Dermis blood vessel endothelial cell (primary cell): ENCODE results near the gene ARFGEF3. TPM values are rescaled to one million over a fixed set of nuclear protein-coding genes. Genes with fewer than 3 reads are reported as not detected.
"Not testable (repeated sequence)": the region's sequence is repeated elsewhere in the genome, so short reads cannot be mapped to it uniquely, and the experiment has no call there.

Source experiments
- DNase-seq: peaks from one replicate; pipeline ENCODE4 v3.0.0; 2010
- total RNA-seq: library from RNA; depleted of rRNA; stranded (reverse); fragments of >200 nt; gene quantifications from 2 replicates; pipeline ENCODE4 v1.2.3, GENCODE V29; 2014

The ARFGEF3 gene
- total RNA-seq, 1 donor from 2014 or later: 2.0 TPM

DNA sequence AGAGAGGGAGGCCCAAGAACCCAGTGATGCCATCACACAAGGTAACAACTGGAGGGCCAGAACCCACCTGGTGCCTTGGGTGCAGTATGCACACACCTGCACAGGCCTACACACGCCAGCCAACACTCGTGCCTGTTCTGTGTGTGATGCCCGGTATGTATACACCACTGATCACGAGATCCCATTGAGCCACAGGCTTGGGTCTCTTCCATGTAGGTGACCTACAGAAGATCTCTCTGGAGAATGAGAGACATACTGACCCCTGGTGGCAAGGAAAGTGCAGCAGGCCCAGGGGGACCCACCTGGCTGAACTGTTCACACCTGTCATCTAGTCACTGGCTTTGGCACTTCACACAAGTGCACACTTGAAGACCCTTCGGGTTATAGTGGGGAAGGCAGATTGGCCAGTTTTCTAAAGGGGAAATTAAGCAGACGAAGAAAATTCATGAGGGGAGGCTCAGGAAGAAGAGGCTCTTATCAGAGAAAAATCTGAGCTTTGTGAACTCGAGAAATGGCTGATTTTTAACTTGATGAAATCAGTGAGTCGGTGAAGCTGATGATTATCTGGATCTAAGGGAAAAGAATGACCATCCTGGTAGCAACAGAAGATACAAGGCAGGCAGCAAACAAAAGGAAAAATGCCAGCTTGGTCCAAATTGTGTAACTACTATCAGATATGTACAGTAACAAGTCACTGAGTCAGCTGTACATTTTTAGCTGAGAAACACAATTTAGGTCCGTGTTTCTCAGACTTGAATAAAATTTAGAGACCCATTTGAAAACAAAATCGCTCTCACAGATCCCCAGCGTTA, 125.6 kb downstream of the ARFGEF3 start:
- DNase-seq: peak; percentile 52

- DNase-seq: not testable (repeated sequence)
Measured at GRCh38 chr6:138288428-138289085, 126.8 kb downstream of the ARFGEF3 start.

DNA sequence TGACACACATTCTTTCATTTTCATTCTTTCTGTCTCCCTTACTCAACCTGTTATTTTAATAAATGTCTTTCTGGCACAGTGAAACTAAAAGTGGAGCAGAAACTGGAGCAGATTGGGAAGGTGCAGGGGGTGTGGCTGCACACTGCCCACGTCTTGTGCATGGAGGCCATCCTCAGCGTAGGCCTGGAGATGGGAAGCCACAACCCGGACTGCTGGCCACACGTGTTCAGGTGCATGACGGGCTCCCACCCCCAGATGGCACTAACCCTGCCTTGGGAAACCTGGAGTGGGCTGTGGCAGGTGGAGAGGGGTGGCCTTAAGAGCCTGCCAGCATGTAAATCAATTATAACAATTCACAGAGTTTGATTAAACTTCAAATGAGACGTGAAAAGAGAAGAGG, 128.0 kb downstream of the ARFGEF3 start:
- DNase-seq: peak; percentile 33

DNA sequence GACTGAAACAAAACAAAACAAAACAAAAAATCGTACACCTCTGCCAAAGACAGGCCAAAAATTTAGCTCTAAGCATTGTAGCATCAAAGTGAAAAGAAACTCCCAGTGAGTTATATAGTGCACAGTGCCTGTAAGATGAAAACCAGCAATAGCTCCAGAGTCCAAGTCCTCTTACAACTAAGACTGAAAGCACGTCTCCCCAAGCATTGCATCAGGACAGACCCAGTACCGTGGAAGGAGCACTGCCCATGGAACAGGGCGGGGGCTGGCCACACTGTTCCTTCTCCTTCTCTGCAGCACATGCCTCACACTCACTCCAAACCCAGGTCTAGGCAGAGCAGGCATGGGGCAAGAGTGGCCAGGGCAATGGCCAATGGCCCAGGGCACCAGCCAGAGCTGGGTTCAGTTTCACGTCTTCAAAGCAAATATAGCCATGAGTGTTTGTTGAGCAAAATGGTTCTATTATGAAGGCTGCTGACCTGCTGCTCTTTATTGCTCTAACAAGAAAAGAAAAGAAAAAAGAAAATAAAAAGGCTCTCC, 128.8 kb downstream of the ARFGEF3 start:
- DNase-seq: no peak

GRCh38 chr6:138291036-138291848, 129.5 kb downstream of the ARFGEF3 start:
- no peak for DNase-seq

- DNase-seq: no peak
Measured at GRCh38 chr6:138291849-138292181, 130.1 kb downstream of the ARFGEF3 start.

- DNase-seq: no peak
Measured at GRCh38 chr6:138292482-138292881, 130.7 kb downstream of the ARFGEF3 start.

DNA sequence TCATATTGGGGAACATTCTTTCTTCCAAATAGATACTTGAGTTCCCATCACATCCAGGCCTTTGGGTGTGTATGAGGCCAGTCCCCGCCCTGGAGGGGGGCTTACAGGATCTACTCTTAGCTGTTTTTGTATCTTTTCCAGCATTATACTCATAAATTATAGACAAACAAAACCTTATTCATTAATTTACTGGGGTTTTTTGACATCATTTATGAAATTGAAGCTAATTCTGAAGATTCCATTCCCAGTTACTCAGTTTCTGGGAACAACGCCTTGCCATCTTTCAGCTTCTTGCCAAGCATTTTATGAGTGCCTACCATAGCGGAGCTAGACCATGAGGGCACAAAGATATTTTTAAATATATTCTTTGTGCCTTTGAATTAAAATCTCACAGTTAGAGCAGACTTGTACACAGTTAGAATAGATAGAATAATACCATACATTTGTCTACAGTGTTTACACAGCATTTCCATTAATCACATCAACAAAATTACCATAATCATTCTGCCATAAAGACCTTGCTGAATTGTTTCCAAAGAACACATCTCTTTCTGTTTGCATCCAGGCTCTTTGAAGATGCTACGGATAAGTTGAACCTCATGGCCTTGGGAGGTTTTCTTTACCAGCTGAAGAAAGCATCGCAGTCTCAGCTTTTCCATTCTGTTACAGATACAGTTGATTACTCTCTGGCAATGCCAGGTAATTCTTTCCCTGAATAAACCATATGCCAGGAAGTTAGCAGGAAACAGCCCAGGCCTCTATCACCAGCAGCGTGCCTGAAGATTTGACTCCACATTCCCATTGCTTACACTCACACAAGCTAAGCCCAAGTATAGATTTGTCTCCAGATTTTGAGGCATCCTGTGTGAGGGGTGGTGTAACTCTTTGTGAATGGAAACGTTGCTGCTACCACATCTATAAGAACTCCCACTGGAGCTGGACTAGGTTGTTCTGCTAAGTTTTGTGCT, 132.0 kb downstream of the ARFGEF3 start:
- peak; percentile 54 for DNase-seq

- DNase-seq: no peak
Measured at GRCh38 chr6:138296381-138296780, 134.6 kb downstream of the ARFGEF3 start.

DNA sequence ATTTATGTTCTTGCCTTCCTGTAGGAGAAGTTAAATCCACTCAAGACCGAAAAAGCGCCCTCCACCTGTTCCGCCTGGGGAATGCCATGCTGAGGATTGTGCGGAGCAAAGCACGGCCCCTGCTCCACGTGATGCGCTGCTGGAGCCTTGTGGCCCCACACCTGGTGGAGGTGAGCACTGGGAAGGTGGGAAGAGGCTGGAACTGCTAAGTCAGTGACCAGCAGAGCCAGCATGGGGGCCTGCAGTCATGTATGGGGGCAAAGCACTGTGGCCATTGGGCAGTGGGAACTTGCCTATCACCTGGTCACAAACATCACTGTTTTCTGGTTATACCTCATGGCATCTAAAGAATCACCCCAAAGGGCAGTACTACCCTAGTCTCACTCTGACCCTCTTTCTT, 135.0 kb downstream of the ARFGEF3 start:
- DNase-seq: no peak

DNA sequence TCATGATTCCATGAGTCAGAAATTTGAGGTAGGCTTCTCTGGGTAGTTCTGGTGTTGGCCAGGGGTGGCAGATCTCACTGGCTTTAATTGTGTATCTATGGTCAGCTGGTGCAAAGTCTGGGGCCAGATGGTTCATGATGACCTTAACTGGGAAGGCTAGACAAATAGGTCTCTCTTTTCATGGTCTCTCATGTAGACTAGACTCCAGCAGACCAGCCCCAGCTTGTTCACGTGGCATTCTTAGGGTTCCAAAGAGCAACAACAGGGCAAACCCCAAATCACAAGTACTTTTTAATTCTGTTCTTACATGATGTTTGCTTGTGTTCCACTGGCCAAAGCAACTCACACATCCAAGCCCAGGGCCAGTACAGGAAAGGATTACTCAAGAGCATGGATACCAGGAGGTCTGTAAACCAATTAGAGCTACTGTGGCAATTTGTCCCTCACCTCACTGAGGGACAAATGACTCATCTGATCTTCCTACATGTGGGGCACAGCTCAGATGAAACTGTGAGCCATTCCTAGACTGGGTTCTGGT, 136.1 kb downstream of the ARFGEF3 start:
- DNase-seq: no peak

DNA sequence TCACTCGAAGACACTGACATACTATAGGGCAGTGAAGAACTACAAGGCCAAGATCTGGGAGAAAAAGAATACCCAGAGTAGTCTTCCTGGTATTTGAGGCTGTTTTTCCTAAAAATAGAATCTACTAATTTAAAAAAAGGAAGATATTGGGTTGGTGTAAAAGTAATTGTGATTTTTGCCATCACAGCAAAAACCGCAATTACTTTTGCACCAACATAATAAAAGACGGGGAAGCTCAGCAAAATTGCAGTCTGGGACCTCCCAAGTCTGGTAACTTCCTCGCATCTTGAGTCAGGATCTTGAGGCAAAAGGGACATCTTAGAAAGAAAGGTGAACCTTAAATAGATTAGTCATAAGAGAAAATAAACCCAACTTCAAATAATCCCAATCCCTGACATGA, 138.7 kb downstream of the ARFGEF3 start:
- DNase-seq: no peak

DNA sequence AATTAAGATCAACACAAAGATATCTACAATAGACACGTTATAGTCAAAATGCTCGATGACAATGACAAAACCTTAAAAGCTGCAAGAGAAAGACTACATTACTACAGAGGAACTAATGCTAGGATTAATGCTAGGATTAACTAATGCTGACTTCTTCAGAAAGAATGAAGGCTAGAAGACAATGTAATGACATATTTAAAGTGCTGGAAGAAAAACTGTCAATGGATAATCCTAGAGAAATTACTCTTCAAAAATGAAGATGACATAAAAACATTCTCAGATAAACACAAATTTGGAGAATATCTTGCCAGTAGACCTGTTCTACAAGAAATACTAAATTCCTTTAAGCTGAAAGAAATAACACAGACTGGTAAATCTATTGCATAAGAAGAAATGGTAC, 140.8 kb downstream of the ARFGEF3 start:
- DNase-seq: no peak

DNA sequence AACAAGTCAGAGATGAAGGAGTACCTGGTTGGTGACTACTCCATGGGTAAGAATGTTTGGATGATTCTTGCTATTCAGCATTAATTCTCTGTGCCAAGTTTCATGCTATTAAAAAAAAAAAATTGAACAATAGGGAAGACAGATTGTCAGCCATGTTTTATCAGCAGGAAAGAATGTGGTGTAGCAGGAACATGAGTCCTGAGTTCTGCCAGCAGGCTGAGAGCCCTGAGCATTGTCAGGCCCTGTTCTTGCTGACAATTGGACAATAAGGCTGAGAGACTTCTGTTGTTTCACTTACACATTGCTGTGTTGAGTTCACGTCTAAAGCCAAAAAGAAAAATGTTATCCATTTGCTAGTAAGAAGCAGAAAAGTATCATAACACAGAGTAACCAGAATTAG, 145.6 kb downstream of the ARFGEF3 start:
- DNase-seq: peak; percentile 35

DNA sequence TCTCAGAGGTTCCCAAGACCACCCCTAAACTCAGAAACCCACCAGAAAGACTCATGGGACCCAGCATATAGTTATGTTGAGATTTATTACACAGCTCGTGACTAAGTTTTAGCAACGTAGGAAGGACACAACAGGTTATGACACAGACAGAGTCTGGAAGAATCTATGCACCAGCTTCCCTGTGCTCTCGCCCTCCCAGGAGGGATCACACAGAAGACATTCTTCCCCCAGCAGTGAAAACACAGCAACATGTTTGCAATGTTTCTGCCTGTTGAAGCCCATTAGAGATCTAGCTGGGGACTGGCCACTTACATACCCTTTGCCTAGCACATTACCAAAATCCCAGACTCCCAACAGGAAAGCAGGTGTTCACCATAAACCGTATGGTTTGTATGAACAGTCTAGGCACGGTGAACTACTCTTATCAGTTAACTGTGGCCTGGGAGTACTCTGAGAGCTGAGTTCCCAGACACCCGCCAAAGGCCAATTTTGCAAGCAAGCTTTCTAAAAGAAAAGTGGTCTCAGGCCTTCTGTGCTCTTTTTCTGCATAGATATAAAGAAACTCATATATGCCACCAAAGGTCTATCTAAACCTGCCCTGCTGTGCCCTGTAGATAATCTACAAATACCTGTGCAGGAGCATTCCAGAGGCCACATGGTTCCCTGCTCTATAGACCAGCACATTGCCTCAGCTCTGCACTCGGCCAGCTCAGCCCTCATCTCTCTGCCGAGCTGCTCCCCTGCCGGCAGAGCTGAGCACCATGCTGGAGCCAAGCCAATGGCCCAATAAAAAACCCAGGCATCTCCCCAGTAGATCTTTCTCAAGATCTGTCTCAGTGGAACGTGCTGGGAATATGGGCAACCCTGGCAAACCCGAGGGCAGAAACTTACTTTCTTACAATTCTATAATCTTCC, 146.3 kb downstream of the ARFGEF3 start:
- DNase-seq: no peak

GRCh38 chr6:138308731-138309110, 147.0 kb downstream of the ARFGEF3 start:
- no peak for DNase-seq

GRCh38 chr6:138309695-138310094, 148.0 kb downstream of the ARFGEF3 start:
- no peak for DNase-seq

DNA sequence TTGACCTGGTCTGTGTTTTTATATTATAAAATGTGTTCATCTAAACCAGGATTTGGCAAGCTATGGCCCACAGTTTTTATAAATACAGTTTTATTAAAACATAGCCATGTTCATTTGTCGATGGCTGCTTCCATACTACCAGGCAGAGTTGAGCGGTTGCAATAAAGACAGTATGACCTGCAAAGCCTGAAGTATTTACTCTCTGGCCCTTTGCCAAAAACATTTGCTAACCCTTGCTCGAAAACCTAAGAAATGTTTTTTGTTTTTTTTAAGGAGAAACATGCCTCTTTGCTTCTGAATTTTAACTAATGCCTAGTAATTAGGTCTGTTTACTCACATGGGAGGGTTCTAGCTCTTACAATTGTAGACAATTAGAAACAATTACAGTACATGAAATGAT, 148.6 kb downstream of the ARFGEF3 start:
- no peak for DNase-seq

DNA sequence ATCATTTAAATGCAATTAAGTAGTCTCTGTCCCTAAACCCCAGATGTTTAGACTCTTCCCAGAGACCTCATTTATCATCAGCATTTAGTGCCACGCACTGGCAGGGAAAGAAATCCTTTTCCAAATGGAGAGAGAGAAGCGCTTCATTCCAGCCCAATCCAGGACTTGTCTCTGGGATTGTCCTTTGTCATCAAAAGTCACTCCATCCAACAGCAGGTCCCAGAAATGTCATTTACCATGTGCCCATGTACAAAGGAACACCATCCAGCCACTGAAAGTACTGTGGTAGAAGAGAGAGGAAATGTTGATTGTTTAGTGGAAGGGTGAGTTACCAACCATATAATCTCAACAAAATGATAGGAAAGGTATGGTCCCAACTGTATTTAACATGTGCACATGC, 149.1 kb downstream of the ARFGEF3 start:
- no peak for DNase-seq

DNA sequence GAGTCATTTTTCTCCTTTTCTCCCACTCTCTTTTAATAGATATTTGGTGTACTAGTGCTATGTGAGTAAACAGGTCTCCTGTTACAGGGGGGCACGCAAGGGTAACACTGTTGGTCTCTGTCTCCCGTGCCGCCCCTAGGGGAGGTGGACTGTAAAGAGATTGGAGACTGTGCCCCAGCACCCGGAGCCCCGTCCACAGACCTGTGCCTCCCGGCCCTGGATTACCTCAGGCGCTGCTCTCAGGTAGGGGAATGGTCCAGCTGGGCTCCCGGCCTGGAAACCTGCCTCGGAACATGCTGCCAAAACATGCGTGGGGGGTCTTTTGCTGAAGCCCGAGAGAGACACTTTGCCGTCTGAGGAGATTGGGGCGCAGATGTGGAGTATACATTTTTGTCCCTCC, 149.5 kb downstream of the ARFGEF3 start:
- DNase-seq: no peak
